H1 (cell line): ENCODE results near the gene PRICKLE2. TPM values are rescaled to one million over a fixed set of nuclear protein-coding genes. Genes with fewer than 3 reads are reported as not detected.

ENCODE experiments used
- CHD2 ChIP-seq: IDR thresholded peaks from 2 replicates; pipeline ENCODE4 v1.6.1; 2012; ENCODE audit warnings: low read length, improper control_type of control experiment
- CTBP2 ChIP-seq: IDR thresholded peaks from 2 replicates; pipeline ENCODE4 v1.7.0; 2011; ENCODE audit warnings: borderline replicate concordance, mild to moderate bottlenecking, moderate library complexity, mixed read lengths, low read length; ENCODE audit not compliant: insufficient read depth, insufficient read length
- MAFK ChIP-seq: IDR thresholded peaks from 2 replicates; pipeline ENCODE4 v1.6.1; 2012; ENCODE audit warnings: low read depth, mild to moderate bottlenecking, improper control_type of control experiment, low read length
- RNF2 ChIP-seq: fragments of 200-900, 300-1000 bp; sonication (generic); IDR thresholded peaks from 2 replicates; pipeline ENCODE4 v1.7.1; 2016; ENCODE audit warnings: borderline replicate concordance, low read depth, mild to moderate bottlenecking, antibody characterized with exemption, low read length; ENCODE audit not compliant: poor library complexity, severe bottlenecking; ENCODE audit errors: missing control alignments
- SIX5 ChIP-seq: IDR thresholded peaks from 2 replicates; pipeline ENCODE4 v1.6.1; 2011; ENCODE audit warnings: mild to moderate bottlenecking, low read depth, low read length
- SP2 ChIP-seq: IDR thresholded peaks from 2 replicates; pipeline ENCODE4 v1.6.1; 2012; ENCODE audit warnings: mild to moderate bottlenecking, low read length, inconsistent platforms
- TAF1 ChIP-seq: IDR thresholded peaks from 2 replicates; pipeline ENCODE4 v1.6.1; 2011; ENCODE audit warnings: mild to moderate bottlenecking, low read depth, low read length
- TCF12 ChIP-seq: IDR thresholded peaks from 2 replicates; pipeline ENCODE4 v1.6.1; 2011; ENCODE audit warnings: low read depth, mild to moderate bottlenecking, low read length
- polyA plus RNA-seq, 7 experiments: library from polyadenylated mRNA; depleted of rRNA in 3 of 7; stranded (reverse) in 5 of 7; unstranded in 2 of 7; fragments of >200 nt in 5 of 7; fragments of 200-250 nt in 2 of 7; gene quantifications; 1 replicate in 5 of 7; 2 replicates in 1 of 7; 4 replicates in 1 of 7; pipeline versions ENCODE4 v1.2.1 to v1.2.3, GENCODE V29; 2011 to 2013; ENCODE audit warnings: missing spikeins in 2 of 7, mixed read lengths in 2 of 7
- total RNA-seq: library from RNA; stranded (reverse); fragmentation: NEBNext Ultra II Directional; extraction: Animal tissue kit (Norgen Biotek cat#: 25700); gene quantifications from 2 replicates; pipeline ENCODE4 v1.2.1, GENCODE V29; 2021
- TF ChIP-seq, protein P1 (sequence below): fragments of 300-600 bp; sonication (generic); IDR thresholded peaks from 2 replicates; pipeline ENCODE4 v1.7.1; 2012; ENCODE audit warnings: low read length, moderate library complexity, mild to moderate bottlenecking, inconsistent platforms; ENCODE audit not compliant: insufficient replicate concordance

PRICKLE2 gene
- total and polyA plus RNA-seq, 2 of the 8 experiments (the other 6 are each of a cell fraction or from before 2014, with no cell fraction given), result 2.9 to 8.0 TPM

DNA sequence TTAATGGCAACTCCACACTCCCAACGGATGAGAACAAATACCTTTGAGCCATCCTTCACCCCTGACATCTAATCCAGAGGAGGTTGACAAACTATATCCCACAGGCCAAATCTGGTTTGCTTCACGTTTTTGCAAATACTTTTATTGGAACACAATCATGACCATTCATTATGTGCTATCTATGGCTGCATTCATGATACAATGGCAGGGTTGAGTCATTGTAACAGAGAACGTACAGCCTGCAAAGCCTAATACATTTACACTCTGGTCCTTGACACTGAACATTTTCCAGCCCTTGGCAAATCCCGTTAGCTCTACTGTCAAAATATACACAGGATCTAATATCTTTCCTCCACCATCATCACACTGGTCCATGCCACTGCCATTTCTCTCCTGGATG, 7.6 kb upstream of the PRICKLE2 start (continued):
- TF ChIP-seq, protein P1, sequence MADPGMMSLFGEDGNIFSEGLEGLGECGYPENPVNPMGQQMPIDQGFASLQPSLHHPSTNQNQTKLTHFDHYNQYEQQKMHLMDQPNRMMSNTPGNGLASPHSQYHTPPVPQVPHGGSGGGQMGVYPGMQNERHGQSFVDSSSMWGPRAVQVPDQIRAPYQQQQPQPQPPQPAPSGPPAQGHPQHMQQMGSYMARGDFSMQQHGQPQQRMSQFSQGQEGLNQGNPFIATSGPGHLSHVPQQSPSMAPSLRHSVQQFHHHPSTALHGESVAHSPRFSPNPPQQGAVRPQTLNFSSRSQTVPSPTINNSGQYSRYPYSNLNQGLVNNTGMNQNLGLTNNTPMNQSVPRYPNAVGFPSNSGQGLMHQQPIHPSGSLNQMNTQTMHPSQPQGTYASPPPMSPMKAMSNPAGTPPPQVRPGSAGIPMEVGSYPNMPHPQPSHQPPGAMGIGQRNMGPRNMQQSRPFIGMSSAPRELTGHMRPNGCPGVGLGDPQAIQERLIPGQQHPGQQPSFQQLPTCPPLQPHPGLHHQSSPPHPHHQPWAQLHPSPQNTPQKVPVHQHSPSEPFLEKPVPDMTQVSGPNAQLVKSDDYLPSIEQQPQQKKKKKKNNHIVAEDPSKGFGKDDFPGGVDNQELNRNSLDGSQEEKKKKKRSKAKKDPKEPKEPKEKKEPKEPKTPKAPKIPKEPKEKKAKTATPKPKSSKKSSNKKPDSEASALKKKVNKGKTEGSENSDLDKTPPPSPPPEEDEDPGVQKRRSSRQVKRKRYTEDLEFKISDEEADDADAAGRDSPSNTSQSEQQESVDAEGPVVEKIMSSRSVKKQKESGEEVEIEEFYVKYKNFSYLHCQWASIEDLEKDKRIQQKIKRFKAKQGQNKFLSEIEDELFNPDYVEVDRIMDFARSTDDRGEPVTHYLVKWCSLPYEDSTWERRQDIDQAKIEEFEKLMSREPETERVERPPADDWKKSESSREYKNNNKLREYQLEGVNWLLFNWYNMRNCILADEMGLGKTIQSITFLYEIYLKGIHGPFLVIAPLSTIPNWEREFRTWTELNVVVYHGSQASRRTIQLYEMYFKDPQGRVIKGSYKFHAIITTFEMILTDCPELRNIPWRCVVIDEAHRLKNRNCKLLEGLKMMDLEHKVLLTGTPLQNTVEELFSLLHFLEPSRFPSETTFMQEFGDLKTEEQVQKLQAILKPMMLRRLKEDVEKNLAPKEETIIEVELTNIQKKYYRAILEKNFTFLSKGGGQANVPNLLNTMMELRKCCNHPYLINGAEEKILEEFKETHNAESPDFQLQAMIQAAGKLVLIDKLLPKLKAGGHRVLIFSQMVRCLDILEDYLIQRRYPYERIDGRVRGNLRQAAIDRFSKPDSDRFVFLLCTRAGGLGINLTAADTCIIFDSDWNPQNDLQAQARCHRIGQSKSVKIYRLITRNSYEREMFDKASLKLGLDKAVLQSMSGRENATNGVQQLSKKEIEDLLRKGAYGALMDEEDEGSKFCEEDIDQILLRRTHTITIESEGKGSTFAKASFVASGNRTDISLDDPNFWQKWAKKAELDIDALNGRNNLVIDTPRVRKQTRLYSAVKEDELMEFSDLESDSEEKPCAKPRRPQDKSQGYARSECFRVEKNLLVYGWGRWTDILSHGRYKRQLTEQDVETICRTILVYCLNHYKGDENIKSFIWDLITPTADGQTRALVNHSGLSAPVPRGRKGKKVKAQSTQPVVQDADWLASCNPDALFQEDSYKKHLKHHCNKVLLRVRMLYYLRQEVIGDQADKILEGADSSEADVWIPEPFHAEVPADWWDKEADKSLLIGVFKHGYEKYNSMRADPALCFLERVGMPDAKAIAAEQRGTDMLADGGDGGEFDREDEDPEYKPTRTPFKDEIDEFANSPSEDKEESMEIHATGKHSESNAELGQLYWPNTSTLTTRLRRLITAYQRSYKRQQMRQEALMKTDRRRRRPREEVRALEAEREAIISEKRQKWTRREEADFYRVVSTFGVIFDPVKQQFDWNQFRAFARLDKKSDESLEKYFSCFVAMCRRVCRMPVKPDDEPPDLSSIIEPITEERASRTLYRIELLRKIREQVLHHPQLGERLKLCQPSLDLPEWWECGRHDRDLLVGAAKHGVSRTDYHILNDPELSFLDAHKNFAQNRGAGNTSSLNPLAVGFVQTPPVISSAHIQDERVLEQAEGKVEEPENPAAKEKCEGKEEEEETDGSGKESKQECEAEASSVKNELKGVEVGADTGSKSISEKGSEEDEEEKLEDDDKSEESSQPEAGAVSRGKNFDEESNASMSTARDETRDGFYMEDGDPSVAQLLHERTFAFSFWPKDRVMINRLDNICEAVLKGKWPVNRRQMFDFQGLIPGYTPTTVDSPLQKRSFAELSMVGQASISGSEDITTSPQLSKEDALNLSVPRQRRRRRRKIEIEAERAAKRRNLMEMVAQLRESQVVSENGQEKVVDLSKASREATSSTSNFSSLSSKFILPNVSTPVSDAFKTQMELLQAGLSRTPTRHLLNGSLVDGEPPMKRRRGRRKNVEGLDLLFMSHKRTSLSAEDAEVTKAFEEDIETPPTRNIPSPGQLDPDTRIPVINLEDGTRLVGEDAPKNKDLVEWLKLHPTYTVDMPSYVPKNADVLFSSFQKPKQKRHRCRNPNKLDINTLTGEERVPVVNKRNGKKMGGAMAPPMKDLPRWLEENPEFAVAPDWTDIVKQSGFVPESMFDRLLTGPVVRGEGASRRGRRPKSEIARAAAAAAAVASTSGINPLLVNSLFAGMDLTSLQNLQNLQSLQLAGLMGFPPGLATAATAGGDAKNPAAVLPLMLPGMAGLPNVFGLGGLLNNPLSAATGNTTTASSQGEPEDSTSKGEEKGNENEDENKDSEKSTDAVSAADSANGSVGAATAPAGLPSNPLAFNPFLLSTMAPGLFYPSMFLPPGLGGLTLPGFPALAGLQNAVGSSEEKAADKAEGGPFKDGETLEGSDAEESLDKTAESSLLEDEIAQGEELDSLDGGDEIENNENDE, result no peak
- TF ChIP-seq MAFK, result no peak
- TF ChIP-seq CTBP2, result no peak
- no peak for TF ChIP-seq SP2
- no peak for TF ChIP-seq TAF1
- no peak for TF ChIP-seq RNF2
- TF ChIP-seq SIX5, result no peak
- no peak for TF ChIP-seq TCF12
- TF ChIP-seq CHD2, result no peak
- TF ChIP-seq, all 59 proteins: peak for 0
